ENCODE measurements around the gene HNRNPM. TPM values are rescaled to one million over a fixed set of nuclear protein-coding genes. Genes with fewer than 3 reads are reported as not detected.
A peak's percentile ranks its signal among the peaks of the same experiment; 100 is the strongest.
"Not testable (repeated sequence)": the region's sequence is repeated elsewhere in the genome, so short reads cannot be mapped to it uniquely, and the experiment has no call there.

HNRNPM gene
- polyA plus RNA-seq, 1 experiment: 81.6 TPM

- Histone ChIP-seq H3K36me3 (ENCODE audit: control insufficient read depth, insufficient read depth, low read length) (no peaks in the 10 kb centered on the region; the same call in 1 of the 2 replicates), H3K27me3 (ENCODE audit: control insufficient read depth, insufficient read depth, low read length) (no peaks in the 10 kb centered on the region), H3K4me3 (ENCODE audit: low read depth, low read length) (no peak overlapping the region)
- DNase-seq (ENCODE audit: low read depth): no peak
- POLR2A ChIA-PET: no interaction called here
- CTCF ChIA-PET: interaction anchor here (2.0 kb wide), 1 partner anchor 63 kb away, joined by 6 read pairs; no protein-coding TSS in a partner anchor
- no peak for TF ChIP-seq CTCF (IDR thresholded peaks at IDR 0.05; ENCODE audit: insufficient read depth, low read depth, low read length)
Observed at GRCh38 chr19:8416796-8417195, 28.0 kb upstream of the HNRNPM start.

- Histone ChIP-seq H3K36me3 (ENCODE audit: control insufficient read depth, insufficient read depth, low read length) (no peaks in the 10 kb centered on the region), H3K4me3 (ENCODE audit: low read depth, low read length) (no peak overlapping the region), H3K27me3 (ENCODE audit: control insufficient read depth, insufficient read depth, low read length) (no peaks in the 10 kb centered on the region)
- ChIA-PET POLR2A (no interaction called here), CTCF (interaction anchor here (1.6 kb wide), 2 partner anchors 24 to 68 kb away, joined by 3 to 4 read pairs; no protein-coding TSS in a partner anchor)
- TF ChIP-seq CTCF (IDR thresholded peaks at IDR 0.05; ENCODE audit: insufficient read depth, low read depth, low read length): no peak
- DNase-seq (ENCODE audit: low read depth): no peak
Observed at GRCh38 chr19:8421484-8422461, 23.0 kb upstream of the HNRNPM start.

GRCh38 chr19:8423817-8424223 lies 21.0 kb upstream of the HNRNPM start:
- DNase-seq (ENCODE audit: low read depth): peak; percentile 93
- TF ChIP-seq CTCF (IDR thresholded peaks at IDR 0.05; ENCODE audit: insufficient read depth, low read depth, low read length): no peak
- no peak overlapping the region for H3K4me3 ChIP-seq (ENCODE audit: low read depth, low read length)
- H3K27me3 ChIP-seq (ENCODE audit: control insufficient read depth, insufficient read depth, low read length): no peaks in the 10 kb centered on the region
- POLR2A ChIA-PET: interaction anchor here (0.6 kb wide), 1 partner anchor 90 kb away, joined by 4 read pairs; the partner anchor contains the start of gene ZNF414
- CTCF ChIA-PET: interaction anchor here (1.2 to 1.7 kb wide), 4 partner anchors 11 to 157 kb away, joined by 3 to 5 read pairs (median 4); partner anchors contain the start of gene MARCHF2
- H3K36me3 ChIP-seq (ENCODE audit: control insufficient read depth, insufficient read depth, low read length): no peaks in the 10 kb centered on the region

- H3K27me3 ChIP-seq (ENCODE audit: control insufficient read depth, insufficient read depth, low read length); H3K4me3 ChIP-seq (ENCODE audit: low read depth, low read length); DNase-seq (ENCODE audit: low read depth); POLR2A ChIA-PET; H3K36me3 ChIP-seq (ENCODE audit: control insufficient read depth, insufficient read depth, low read length): not testable (repeated sequence)
- CTCF ChIA-PET: interaction anchor here (0.5 to 1.8 kb wide), 3 partner anchors 8 to 257 kb away, joined by 3 to 6 read pairs (median 5); no protein-coding TSS in a partner anchor
Observed at GRCh38 chr19:8425331-8425730, 19.4 kb upstream of the HNRNPM start.

GRCh38 chr19:8426283-8426682 lies 18.5 kb upstream of the HNRNPM start:
- DNase-seq (ENCODE audit: low read depth): no peak
- ChIA-PET POLR2A (no interaction called here), CTCF (interaction anchor here (0.6 to 1.8 kb wide), 2 partner anchors 16 to 26 kb away, joined by 3 to 6 read pairs; no protein-coding TSS in a partner anchor)
- no peak overlapping the region for H3K4me3 ChIP-seq (ENCODE audit: low read depth, low read length)
- no peaks in the 10 kb centered on the region for H3K27me3 ChIP-seq (ENCODE audit: control insufficient read depth, insufficient read depth, low read length)
- TF ChIP-seq CTCF (IDR thresholded peaks at IDR 0.05; ENCODE audit: insufficient read depth, low read depth, low read length): no peak
- peaks cover 2% of the 10 kb centered on the region; the same call in 1 of the 2 replicates for H3K36me3 ChIP-seq (ENCODE audit: control insufficient read depth, insufficient read depth, low read length)

Data from BJ (cell line).